ENCODE measurements around the gene PRUNE2.

Gene PRUNE2

GRCh38 chr9:76591256-76591950 is 314.5 kb downstream of the PRUNE2 start:
- DNase-seq = no peak

GRCh38 chr9:76588316-76588715 is 317.6 kb downstream of the PRUNE2 start:
- DNase-seq = no peak

- no peak for DNase-seq
These were observed 319.3 kb downstream of the PRUNE2 start for GRCh38 chr9:76586390-76587314.

- no peak for DNase-seq
These were observed 320.2 kb downstream of the PRUNE2 start for GRCh38 chr9:76585487-76586389.

- no peak for DNase-seq
These were observed 322.7 kb downstream of the PRUNE2 start for GRCh38 chr9:76583256-76583655.

- no peak for DNase-seq
These were observed 324.2 kb downstream of the PRUNE2 start for GRCh38 chr9:76581731-76582130.

- no peak for DNase-seq
These were observed 325.1 kb downstream of the PRUNE2 start for GRCh38 chr9:76580820-76581219.

- no peak for DNase-seq
These were observed 325.7 kb downstream of the PRUNE2 start for GRCh38 chr9:76580188-76580587.

GRCh38 chr9:76576344-76576743 is 329.6 kb downstream of the PRUNE2 start:
- peak; percentile 76 for DNase-seq

- DNase-seq = no peak
These were observed 330.2 kb downstream of the PRUNE2 start for GRCh38 chr9:76575761-76576160.

- DNase-seq = no peak
These were observed 331.8 kb downstream of the PRUNE2 start for GRCh38 chr9:76573905-76574760.

- no peak for DNase-seq
These were observed 332.5 kb downstream of the PRUNE2 start for GRCh38 chr9:76573408-76573807.

GRCh38 chr9:76572151-76572550 is 333.8 kb downstream of the PRUNE2 start:
- no peak for DNase-seq

GRCh38 chr9:76571743-76572146 is 334.2 kb downstream of the PRUNE2 start:
- no peak for DNase-seq

GRCh38 chr9:76571288-76571687 is 334.6 kb downstream of the PRUNE2 start:
- no peak for DNase-seq

- no peak for DNase-seq
These were observed 335.1 kb downstream of the PRUNE2 start for GRCh38 chr9:76570826-76571225.

GRCh38 chr9:76567086-76567485 is 338.8 kb downstream of the PRUNE2 start:
- no peak for DNase-seq

- DNase-seq = no peak
These were observed 341.6 kb downstream of the PRUNE2 start for GRCh38 chr9:76564297-76564696.

- DNase-seq = no peak
These were observed 343.4 kb downstream of the PRUNE2 start for GRCh38 chr9:76562511-76562911.

GRCh38 chr9:76561900-76562299 is 344.0 kb downstream of the PRUNE2 start:
- DNase-seq = no peak
